ENCODE results near the gene BCLAF3.
A peak's percentile ranks its signal among the peaks of the same experiment; 100 is the strongest.

The BCLAF3 gene

DNA sequence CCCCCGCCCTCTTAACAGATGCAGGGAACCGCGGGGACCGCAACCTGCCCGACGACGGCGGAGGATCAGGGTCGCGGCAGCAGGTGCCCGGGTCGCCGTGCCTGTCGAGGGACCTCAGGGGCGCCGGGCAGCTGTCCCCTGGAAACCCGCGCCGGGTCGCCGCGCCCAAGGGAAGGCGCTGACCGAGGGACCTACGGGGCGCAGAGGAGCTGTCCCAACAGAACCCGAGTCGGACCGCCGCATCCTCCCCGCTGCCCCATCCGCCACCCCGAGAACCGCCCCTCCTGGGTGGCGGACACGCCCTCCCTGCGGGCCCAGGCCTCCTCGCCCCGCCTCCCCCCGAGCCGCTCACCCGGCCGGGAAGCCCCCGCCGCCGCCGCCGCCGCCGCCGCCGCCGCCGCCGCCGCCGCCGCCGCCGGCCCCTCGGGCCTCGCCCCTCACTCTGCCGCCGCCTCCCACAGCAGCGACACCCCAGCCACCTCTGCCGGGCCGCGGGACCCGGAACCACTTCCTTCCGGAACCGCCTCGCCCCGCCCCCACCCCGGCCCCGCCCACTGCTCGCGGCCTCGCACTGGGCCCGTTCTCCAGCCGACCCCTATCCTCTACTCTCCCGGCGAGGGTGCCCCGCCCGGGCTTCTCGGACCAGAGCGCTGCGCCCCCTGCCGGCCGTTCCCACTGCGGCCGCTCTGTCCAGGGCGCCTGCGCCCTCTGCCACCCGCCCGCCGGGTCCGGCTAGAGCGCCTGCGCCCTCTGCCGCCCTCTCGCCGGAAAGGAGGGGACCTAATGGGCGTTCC lies at the start of gene BCLAF3:
BCLAF3 (minus strand) TSS at position 506 of the 794 bp plus-strand sequence. CDS start 20,797 bp downstream, outside the sequence.
- peak; percentile 0 to 90 (median 78) for DNase-seq

DNA sequence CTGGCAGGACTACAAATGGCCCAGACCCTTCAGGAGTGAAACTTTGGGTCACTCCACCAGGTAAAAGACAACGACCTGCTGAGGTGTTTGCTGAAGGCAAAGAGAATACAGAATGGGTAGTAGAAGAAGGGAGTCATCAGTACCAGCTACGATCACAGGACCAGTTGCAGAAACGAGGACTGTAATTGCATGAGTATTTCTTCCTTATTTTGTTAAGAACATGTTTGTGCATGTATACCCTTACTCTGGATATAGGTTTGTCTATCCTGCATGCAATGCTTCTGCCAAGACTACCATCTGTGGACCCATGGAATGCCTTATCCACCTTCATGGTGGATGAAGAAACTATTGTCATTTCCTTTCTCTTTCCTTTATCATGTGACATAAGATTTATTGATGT lies 48.1 kb upstream of the BCLAF3 start:
- DNase-seq, result no peak

GRCh38 chrX:20037186-20037585 lies 46.3 kb upstream of the BCLAF3 start:
- DNase-seq, result no peak

DNA sequence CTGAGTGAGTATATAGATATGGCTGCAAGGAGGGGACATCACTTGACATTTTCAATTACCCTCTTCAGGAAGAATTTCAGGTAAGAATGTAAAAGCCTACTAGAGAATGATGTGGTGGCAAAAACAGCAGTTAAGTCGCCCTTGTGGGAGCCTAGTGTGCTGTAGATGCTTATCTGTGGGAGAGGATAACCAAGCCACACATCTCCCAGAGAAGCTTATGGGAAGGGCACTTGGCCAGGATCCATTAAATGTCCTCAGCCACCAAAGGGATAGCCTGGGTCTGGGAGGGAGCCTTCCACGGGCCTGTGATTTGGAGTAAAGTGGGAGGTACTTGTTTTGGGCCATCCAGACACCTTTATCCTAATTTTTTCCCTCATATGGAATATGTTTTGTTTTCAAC lies 41.3 kb upstream of the BCLAF3 start:
- no peak for DNase-seq

DNA sequence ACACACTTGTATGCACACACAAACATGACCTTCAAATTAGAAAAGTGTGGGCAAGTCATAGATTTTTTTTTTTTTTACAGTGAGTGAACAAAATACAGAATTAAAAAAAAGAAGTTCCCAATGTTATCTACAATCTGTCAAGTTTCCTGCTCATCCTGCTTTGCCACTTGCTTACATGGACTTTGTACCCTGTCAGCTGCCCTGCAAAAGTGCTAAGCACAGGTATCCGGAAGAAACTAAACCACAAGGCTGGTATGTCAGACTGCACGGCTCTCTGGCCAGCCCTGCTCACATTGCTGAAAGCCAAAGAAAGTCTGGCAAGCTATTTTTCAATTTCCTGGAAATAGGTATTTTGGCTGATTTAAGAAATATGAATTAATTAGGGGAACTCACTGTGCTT lies 38.9 kb upstream of the BCLAF3 start:
- DNase-seq, result no peak

GRCh38 chrX:20028588-20028987 lies 37.7 kb upstream of the BCLAF3 start:
- no peak for DNase-seq

- no peak for DNase-seq
These were observed 35.4 kb upstream of the BCLAF3 start for GRCh38 chrX:20026278-20026677.

DNA sequence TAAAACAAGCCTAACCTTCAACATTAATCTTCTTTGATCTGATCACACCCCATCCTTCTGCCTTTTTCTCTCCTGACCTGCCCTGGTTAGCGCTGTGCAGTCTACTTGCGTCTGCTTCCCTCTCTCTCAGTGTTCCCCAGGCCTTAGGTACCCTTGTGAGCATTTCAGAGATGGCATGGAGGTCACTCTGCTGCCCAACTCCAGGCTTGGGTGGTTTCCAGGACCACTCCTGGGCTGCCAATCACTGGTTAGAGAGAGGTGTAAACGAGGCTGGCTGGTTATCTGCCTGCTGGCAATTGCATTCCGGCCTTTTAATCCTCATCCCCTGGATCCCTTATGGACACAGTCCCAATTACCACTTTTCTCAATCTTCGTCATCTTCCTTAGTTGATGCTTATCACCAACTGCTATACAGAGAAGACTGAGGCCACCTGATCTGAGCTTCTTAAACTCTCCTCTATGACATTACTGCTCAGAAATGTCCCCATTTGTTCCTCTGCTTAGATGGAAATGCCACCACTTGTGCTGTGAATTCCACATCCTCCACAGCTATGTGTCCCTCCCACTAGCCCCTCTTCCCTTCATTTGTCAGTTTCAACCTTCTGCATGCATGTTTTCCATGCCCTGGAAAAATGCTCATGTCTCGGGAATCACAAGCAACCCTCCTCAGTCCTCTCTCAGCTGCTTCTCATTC lies 29.0 kb upstream of the BCLAF3 start:
- no peak for DNase-seq

DNA sequence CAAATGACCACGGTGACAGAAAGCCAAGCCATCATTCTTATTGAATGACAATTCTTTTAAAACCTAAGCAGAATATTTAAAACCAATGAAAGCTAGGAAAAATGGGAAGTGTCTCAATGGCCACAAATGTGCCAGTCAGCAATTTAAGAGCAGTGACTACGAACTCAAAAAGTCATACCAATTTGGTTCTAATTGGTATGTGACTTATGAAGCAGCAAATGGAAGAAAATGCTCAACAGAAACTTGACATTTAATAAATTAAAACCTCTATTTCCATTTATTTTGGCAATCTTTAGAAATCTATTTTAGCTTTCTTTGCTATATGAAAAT lies 25.7 kb upstream of the BCLAF3 start:
- no peak for DNase-seq

DNA sequence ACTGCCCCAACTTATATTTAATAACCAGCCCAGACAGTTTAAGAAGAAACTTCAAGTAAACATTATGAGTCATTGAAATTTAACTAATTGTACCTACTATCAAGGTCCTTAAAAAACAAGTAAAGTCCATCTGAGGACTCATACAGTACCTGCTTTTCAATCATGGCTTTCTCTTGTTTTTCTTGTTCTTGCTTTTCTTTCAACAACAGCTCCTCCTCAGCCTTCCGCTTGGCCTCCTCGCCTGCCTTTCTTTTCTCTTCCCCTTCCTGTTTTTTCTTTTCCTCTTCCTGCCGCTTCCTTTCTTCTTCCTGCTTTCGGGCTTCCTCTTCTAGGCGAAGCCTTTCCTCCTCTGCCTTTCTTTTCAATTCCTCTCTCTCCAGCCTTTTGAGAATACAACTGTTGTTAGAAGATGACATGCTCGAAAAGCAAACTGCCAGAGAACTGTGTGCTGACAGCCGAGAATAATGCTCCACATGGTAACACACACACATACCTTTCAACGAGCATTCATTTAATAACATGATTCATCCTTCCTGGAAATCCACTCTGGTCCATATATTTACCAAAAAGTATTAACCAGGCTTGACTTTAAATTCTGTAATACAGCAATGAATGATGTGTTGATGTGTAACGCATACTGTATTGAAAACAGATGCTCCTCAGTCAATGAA lies 25.2 kb upstream of the BCLAF3 start:
- DNase-seq, result no peak

- no peak for DNase-seq
These were observed 24.6 kb upstream of the BCLAF3 start for GRCh38 chrX:20015422-20015821.

GRCh38 chrX:20011608-20012007 lies 20.7 kb upstream of the BCLAF3 start:
- DNase-seq, result no peak

DNA sequence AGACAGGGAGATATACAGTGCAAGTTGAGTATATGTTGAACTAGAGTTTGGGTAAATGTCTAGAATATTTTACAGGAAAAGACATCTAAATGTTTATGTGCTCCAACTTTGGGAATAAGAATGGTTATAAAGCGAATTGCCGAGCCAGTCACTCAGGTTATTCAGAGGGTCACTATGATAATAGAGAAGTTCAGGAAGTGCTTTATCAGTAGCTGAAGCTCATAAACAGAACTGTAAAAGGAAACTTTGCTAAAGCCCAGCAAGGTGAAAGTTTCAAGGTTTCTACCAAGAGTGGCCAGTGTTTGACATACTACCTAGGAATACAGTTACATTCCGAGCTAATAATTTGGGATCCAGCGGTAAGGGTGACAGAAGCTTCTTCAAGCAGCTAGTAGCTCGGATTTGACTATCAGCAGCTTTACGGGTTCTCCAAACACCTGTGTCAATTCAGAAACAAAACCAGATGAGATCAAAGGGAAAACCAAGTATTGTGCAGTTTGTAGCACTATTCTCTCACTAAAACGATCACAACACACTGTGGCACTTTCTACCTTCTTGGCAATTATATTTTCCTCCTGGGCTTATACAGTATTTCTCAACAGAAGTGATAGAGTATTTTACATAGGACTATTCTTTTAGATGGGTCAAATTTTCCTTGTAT lies 17.2 kb upstream of the BCLAF3 start:
- no peak for DNase-seq

DNA sequence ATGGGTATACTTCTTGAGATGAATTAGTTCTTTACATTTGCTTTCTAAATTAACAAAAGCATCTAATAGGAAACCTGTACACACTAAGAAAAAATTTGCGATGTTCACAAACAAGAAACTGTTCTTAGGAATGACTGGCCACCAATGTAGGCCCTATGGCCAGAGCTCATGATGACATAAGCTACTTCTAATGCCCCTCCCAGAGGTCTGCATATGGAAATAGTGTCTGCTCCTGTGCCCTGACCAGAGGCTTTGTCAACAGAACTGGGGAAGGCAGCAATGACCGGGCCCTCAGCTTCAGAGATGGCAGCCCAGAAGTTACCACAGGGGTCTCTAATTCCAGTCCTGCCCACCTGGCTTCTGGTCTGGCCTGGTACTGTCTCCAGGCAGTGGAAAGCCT lies 15.0 kb upstream of the BCLAF3 start:
- DNase-seq, result no peak

DNA sequence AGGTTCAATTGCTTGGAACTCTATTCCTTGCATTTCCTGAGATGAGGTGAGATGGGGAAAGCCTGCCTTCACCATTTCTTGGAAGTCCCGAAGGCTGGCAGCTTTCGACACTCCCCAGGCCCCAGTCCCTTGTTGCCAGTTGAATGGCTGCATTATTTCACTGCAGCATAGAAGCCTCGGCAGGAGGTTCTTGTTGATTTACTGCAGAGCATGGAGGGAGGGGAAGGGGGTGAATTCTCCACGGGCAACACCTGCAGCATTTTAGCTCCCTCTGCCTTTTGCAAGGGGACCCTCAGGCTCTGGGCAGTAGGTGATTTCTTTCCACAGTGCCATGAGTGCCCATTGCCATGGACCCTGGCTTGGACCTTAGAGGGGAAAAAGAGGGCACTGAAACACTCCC lies 10.7 kb upstream of the BCLAF3 start:
- peak in 1 of 58 donors; percentile 9 for DNase-seq

DNA sequence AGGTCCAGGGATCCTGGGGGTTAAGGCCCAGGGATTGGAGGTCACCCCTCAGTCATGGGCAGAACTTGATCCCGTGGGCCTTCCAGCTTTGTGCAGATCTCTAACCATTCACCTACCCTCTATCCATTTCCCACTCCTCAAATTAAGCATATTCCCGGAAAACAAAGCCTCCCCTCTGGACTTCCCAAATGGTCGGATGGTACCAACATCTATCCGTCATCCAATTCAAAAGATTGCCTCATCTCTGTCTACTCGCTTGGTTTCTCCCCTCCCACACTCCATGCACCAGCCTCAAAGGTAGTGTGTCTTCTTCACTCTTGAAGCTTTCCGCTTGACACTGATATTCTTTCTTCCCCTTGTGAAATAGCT lies 473 bp upstream of the BCLAF3 start:
- no peak for DNase-seq

- peak in 13 of 58 donors; percentile 0 to 41 (median 12) for DNase-seq
These were observed 708 bp downstream of the BCLAF3 start for GRCh38 chrX:19990151-19990555.

- DNase-seq, result no peak
These were observed 3.0 kb downstream of the BCLAF3 start for GRCh38 chrX:19987856-19988255.

DNA sequence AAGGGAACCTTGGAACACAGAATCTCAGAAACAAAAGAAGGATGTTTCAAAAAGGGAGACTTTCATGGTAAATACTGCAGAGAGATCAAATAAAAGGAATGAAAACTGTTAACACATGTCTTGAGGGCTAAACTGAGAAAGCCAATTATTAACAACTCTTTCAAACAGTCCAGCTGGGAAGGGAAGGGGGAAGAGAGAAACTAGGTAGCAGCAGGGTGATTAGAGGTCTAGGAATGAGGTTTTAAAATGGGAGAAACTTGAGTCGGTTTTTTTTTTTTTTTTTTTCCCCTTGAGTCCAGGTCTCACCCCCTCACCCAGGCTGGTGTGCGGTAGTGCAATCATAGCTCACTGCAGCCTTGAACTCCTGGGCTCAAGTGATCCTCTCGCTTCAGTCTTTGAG lies 4.3 kb downstream of the BCLAF3 start:
- no peak for DNase-seq

- DNase-seq, result no peak
These were observed 8.9 kb downstream of the BCLAF3 start for GRCh38 chrX:19981947-19982346.

DNA sequence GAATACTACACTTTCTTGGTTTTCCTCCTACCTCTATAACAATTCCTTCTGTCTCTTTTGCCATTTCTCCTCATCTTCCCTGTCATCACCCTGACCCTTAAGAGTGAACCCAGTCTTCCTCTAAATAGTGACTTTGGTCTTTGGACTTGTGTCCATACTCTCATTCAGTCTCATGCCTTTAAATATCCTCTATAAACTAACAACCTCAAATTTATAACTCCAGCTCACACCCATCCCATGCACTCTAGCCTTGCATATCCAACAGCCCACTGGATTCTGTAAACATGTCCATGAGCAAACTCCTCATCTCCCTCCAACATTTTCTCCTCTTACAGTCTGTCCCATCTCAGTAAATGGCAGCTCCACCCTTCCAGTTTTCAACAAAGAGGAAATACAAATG lies 15.0 kb downstream of the BCLAF3 start:
- no peak for DNase-seq

GRCh38 chrX:19972984-19973383 lies 17.9 kb downstream of the BCLAF3 start:
- no peak for DNase-seq

Data from anterior cingulate cortex (tissue), 58 donors.